HEK293 (cell line): Measurements from ENCODE around the gene PAAF1.

Source experiments
- BCL11A ChIP-seq: fragments of 450-650 bp; formaldehyde crosslinking; IDR thresholded peaks from 2 replicates; pipeline ENCODE4 v1.5.1; 2016; ENCODE audit warnings: low read depth, missing biosample characterization, missing genetic modification characterization
- CTCF ChIP-seq: fragments of 450-650 bp; formaldehyde crosslinking; IDR thresholded peaks from 2 replicates; pipeline ENCODE4 v1.5.1; 2016; ENCODE audit warnings: missing biosample characterization, missing genetic modification characterization
- YY1 ChIP-seq: fragments of 450-650 bp; formaldehyde crosslinking; IDR thresholded peaks from 2 replicates; pipeline ENCODE4 v1.5.1; 2018; ENCODE audit warnings: missing biosample characterization, missing genetic modification characterization
- ZFP3 ChIP-seq: fragments of 450-650 bp; formaldehyde crosslinking; IDR thresholded peaks from 2 replicates; pipeline ENCODE4 v1.5.1; 2016; ENCODE audit warnings: low read depth, missing biosample characterization, missing genetic modification characterization
- ZNF16 ChIP-seq: fragments of 450-650 bp; formaldehyde crosslinking; IDR thresholded peaks from 2 replicates; pipeline ENCODE4 v1.5.1; 2016; ENCODE audit warnings: low read depth, missing biosample characterization, missing genetic modification characterization

GRCh38 chr11:73878771-73879170 lies 2.0 kb downstream of the PAAF1 start:
- TF ChIP-seq CTCF (tag by site-specific recombination), result no peak
- TF ChIP-seq ZFP3 (tag by site-specific recombination), result no peak
- no peak for TF ChIP-seq ZNF16
- TF ChIP-seq BCL11A (tag by site-specific recombination), result no peak
- no peak for TF ChIP-seq YY1 (tag by site-specific recombination)
